GM18519 (cell line): ENCODE measurements around the gene GCC1.
"Not testable (repeated sequence)": the region's sequence is repeated elsewhere in the genome, so short reads cannot be mapped to it uniquely, and the experiment has no call there.

Source experiments
- ATAC-seq: cut with Tn5 transposase; IDR thresholded peaks from one replicate; pipeline ENCODE4 v1.9.1; 2021; ENCODE audit warnings: mild to moderate bottlenecking, moderate library complexity; ENCODE audit not compliant: unreplicated experiment, low FRiP score

Gene GCC1

DNA sequence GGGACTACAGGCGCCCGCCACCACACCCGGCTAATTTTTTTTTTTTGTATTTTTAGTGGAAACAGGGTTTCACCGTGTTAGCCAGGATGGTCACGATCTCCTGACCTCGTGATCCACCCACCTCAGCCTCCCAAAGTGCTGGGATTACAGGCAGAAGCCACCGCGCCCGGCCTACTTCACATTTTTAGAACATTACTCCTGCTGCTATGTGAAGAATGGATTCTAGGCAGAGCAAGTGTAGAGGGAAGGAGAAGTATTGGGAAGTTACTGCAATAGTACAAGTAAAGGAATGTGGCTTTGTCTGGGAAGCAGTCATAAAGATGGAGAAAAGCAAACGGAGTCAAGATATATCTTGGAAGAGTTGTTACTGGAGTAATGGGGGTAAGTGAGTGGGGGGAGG lies 44.9 kb downstream of the GCC1 start:
- not testable (repeated sequence) for ATAC-seq

GRCh38 chr7:127539116-127539515 lies 46.3 kb downstream of the GCC1 start:
- ATAC-seq = no peak

DNA sequence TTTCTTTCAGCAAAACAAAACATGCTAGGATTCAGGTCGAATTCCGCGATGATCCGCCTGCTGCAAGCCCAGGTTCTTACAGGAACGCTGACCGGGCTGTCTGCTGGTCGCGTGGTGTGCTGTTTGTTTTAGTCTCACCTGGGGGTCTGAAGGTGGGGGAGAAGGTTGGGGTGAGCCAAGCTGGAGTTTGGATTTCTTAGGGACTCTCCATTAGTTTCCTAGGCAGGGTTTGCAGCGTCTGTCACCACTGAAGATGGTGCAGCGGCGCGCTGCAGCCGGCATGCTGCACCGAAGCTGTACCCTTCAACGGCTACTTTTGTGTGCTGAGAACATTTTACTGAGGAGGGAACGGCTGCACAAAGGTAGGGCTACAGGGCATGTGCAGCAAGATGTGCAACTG lies 48.7 kb downstream of the GCC1 start:
- no peak for ATAC-seq

DNA sequence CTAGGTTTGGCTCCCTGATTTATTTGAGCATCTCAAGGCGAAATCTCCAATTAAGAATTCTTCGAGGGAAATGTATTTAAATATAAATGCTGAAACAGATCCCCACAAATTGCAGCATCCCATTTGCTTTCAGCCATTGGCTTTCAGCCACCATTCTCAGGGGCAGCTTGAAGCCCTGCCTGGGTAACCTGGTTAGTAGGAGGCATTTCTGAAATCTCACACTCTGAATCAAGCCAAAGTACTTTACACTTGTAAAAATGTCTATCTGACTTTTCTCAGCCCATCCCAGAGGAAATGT lies 49.1 kb downstream of the GCC1 start:
- no peak for ATAC-seq

- ATAC-seq = no peak
Measured at GRCh38 chr7:127535546-127536393, 49.6 kb downstream of the GCC1 start.

GRCh38 chr7:127534636-127535035 lies 50.8 kb downstream of the GCC1 start:
- no peak for ATAC-seq

DNA sequence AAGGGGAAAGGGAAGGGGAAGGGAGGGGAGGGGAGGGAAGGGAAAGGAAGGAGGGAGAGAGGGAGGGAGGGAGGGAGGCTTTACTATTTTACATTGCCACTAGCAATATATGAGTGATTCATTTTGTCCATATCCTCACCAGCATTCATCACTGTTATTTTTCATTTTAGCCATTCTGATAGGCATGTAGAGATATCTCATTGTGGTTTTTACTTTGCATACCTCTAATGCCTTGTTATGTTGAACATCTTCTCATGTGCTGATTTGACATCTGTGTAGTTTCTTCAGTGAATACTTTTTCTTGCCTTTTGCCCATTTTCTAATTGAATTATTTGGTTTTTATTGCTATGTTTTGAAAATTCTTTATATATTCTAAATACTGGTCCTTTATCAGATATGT lies 52.7 kb downstream of the GCC1 start:
- no peak for ATAC-seq

- ATAC-seq = no peak
Measured at GRCh38 chr7:127532151-127532550, 53.2 kb downstream of the GCC1 start.
